ENCODE data around the gene ARHGAP24. TPM values are rescaled to one million over a fixed set of nuclear protein-coding genes. Genes with fewer than 3 reads are reported as not detected.

Gene ARHGAP24
- total and polyA plus RNA-seq, 2 donors (not counting 1 experiment from before 2014, with no cell fraction given): 48.4 to 141 TPM

DNA sequence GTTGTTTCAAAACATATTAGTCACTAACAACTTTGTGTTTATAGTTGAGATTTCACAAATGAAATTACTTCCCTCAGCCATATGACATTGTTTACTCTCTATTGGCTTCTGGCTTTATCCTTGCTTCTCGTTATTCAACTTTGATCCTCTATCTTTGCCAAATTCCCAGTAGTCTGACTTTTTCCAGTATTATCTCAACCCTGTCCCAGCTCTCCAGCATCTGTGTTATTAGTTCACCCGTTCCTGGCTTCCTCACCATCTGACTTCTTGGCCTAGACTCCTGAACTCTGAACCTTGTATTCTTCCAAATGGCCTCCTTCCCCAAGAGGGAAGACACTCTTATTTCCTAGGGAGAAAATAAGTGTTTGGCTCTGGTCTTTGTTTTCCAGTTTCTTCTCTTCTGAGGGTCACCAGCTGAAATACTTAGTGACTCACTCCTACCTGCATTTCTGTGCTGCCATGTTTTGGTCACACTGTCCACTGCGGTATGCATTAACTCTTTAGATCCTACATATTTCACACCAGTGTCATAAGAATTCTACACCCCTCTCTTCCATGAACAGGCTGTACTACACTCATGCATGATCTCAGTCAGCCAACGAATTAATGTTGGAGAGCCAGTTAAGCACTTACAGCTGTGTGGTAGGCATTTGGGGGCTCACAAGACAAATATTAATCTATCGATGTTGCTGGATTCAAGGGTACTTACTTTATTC is 17.0 kb upstream of the ARHGAP24 start:
- H2AFZ ChIP-seq (ENCODE audit: insufficient read depth, low read depth, low read length, poor library complexity, severe bottlenecking): no peak overlapping the region
- ATAC-seq (ENCODE audit: low read depth) (no peak), DNase-seq (no peak)
- no peaks in the 10 kb centered on the region for H3K79me2 ChIP-seq (ENCODE audit: control insufficient read depth, insufficient read depth, low read length)
- peaks cover 0 to 8% (median 0%) of the 10 kb centered on the region in 3 donors for H3K9me3 ChIP-seq (ENCODE audit: control extremely low read depth in 1 of 3, control insufficient read depth in 2 of 3, insufficient read depth in 1 of 3, low read length in 2 of 3)
- Mint-ChIP-seq H3K4me1 (peaks cover 14% of the 10 kb centered on the region), H3K4me3 (no peak overlapping the region), H3K27me3 (no peaks in the 10 kb centered on the region), H3K9me3 (ENCODE audit: insufficient read depth) (no peaks in the 10 kb centered on the region), H3K27ac (no peak overlapping the region)
- CTCF ChIA-PET: interaction anchor here (1.1 kb wide), 1 partner anchor 289 kb away, joined by 3 read pairs; no protein-coding TSS in a partner anchor
- POLR2A ChIA-PET: no interaction called here
- no peak overlapping the region for H3K4me3 ChIP-seq (ENCODE audit: control extremely low read depth in 1 of 5, extremely low read depth in 1 of 5, insufficient read depth in 1 of 5, low read depth in 2 of 5, low read length in 4 of 5)
- H3K9ac ChIP-seq (ENCODE audit: low read length): no peak overlapping the region
- H4K20me1 ChIP-seq (ENCODE audit: control insufficient read depth, insufficient read depth, low read length, poor library complexity, severe bottlenecking): no peaks in the 10 kb centered on the region
- H3K4me2 ChIP-seq (replicated peaks; ENCODE audit: low read depth, low read length, poor library complexity, severe bottlenecking): no peak overlapping the region
- no peak overlapping the region for H3K27ac ChIP-seq (ENCODE audit: low read length in 2 of 2)
- no peaks in the 10 kb centered on the region for H3K27me3 ChIP-seq (replicated peaks in 1 of 4; ENCODE audit: control extremely low read depth in 1 of 4, control insufficient read depth in 3 of 4, insufficient read depth in 4 of 4, low read length in 3 of 4)
- peaks cover 4 to 6% of the 10 kb centered on the region in 2 donors for H3K4me1 ChIP-seq (ENCODE audit: control insufficient read depth in 2 of 2, insufficient read depth in 2 of 2, low read length in 2 of 2)
- TF ChIP-seq EZH2 (IDR thresholded peaks at IDR 0.05; ENCODE audit: borderline replicate concordance, insufficient read depth, low read depth, low read length, poor library complexity, severe bottlenecking): no peak
- TF ChIP-seq, protein P1, sequence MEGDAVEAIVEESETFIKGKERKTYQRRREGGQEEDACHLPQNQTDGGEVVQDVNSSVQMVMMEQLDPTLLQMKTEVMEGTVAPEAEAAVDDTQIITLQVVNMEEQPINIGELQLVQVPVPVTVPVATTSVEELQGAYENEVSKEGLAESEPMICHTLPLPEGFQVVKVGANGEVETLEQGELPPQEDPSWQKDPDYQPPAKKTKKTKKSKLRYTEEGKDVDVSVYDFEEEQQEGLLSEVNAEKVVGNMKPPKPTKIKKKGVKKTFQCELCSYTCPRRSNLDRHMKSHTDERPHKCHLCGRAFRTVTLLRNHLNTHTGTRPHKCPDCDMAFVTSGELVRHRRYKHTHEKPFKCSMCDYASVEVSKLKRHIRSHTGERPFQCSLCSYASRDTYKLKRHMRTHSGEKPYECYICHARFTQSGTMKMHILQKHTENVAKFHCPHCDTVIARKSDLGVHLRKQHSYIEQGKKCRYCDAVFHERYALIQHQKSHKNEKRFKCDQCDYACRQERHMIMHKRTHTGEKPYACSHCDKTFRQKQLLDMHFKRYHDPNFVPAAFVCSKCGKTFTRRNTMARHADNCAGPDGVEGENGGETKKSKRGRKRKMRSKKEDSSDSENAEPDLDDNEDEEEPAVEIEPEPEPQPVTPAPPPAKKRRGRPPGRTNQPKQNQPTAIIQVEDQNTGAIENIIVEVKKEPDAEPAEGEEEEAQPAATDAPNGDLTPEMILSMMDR (IDR thresholded peaks at IDR 0.05): no peak
- 98% methylated on average over 4 of the region's 5 CpGs for WGBS (ENCODE audit: insufficient coverage)
- intact Hi-C loops (cut with micrococcal nuclease): no loop called here
- H3K36me3 ChIP-seq (replicated peaks in 1 of 2; ENCODE audit: control extremely low read depth in 1 of 2, control insufficient read depth in 1 of 2, extremely low read depth in 1 of 2, insufficient read depth in 2 of 2, low read length in 1 of 2): no peaks in the 10 kb centered on the region

- DNase-seq (no peak), ATAC-seq (ENCODE audit: low read depth) (no peak)
- WGBS (ENCODE audit: insufficient coverage): no CpG with 5 or more reads among the region's 1 CpG
- TF ChIP-seq, protein P1 (IDR thresholded peaks at IDR 0.05): no peak
- no peak for TF ChIP-seq EZH2 (IDR thresholded peaks at IDR 0.05; ENCODE audit: borderline replicate concordance, insufficient read depth, low read depth, low read length, poor library complexity, severe bottlenecking)
- no peak overlapping the region for H3K4me2 ChIP-seq (replicated peaks; ENCODE audit: low read depth, low read length, poor library complexity, severe bottlenecking)
- peaks cover 3 to 4% of the 10 kb centered on the region in 2 donors for H3K4me1 ChIP-seq (ENCODE audit: control insufficient read depth in 2 of 2, insufficient read depth in 2 of 2, low read length in 2 of 2)
- Mint-ChIP-seq H3K27me3 (no peaks in the 10 kb centered on the region), H3K9me3 (ENCODE audit: insufficient read depth) (no peaks in the 10 kb centered on the region), H3K27ac (no peak overlapping the region), H3K4me1 (peaks cover 11% of the 10 kb centered on the region), H3K4me3 (no peak overlapping the region)
- no peak overlapping the region for H3K9ac ChIP-seq (ENCODE audit: low read length)
- intact Hi-C loops (cut with micrococcal nuclease): no loop called here
- POLR2A ChIA-PET: interaction anchor here (0.6 kb wide), 1 partner anchor 1611 kb away, joined by 6 read pairs; no protein-coding TSS in a partner anchor
- no peaks in the 10 kb centered on the region for H4K20me1 ChIP-seq (ENCODE audit: control insufficient read depth, insufficient read depth, low read length, poor library complexity, severe bottlenecking)
- H3K27me3 ChIP-seq (replicated peaks in 1 of 4; ENCODE audit: control extremely low read depth in 1 of 4, control insufficient read depth in 3 of 4, insufficient read depth in 4 of 4, low read length in 3 of 4): no peaks in the 10 kb centered on the region
- H3K9me3 ChIP-seq (ENCODE audit: control extremely low read depth in 1 of 3, control insufficient read depth in 2 of 3, insufficient read depth in 1 of 3, low read length in 2 of 3): peaks cover 0 to 8% (median 0%) of the 10 kb centered on the region in 3 donors
- H3K79me2 ChIP-seq (ENCODE audit: control insufficient read depth, insufficient read depth, low read length): no peaks in the 10 kb centered on the region
- CTCF ChIA-PET: no interaction called here
- no peak overlapping the region for H3K4me3 ChIP-seq (ENCODE audit: control extremely low read depth in 1 of 5, extremely low read depth in 1 of 5, insufficient read depth in 1 of 5, low read depth in 2 of 5, low read length in 4 of 5)
- no peaks in the 10 kb centered on the region for H3K36me3 ChIP-seq (replicated peaks in 1 of 2; ENCODE audit: control extremely low read depth in 1 of 2, control insufficient read depth in 1 of 2, extremely low read depth in 1 of 2, insufficient read depth in 2 of 2, low read length in 1 of 2)
- H2AFZ ChIP-seq (ENCODE audit: insufficient read depth, low read depth, low read length, poor library complexity, severe bottlenecking): no peak overlapping the region
- H3K27ac ChIP-seq (ENCODE audit: low read length in 2 of 2): no peak overlapping the region
Measured at GRCh38 chr4:85459736-85460135, 15.2 kb upstream of the ARHGAP24 start.
